H1 (cell line): ENCODE data around the gene DAPK1. TPM values are rescaled to one million over a fixed set of nuclear protein-coding genes. Genes with fewer than 3 reads are reported as not detected.

Experiments
- BRCA1 ChIP-seq: IDR thresholded peaks from 2 replicates; pipeline ENCODE4 v1.6.1; 2012; ENCODE audit warnings: low read depth, low read length, improper control_type of control experiment
- JUN ChIP-seq: IDR thresholded peaks from 2 replicates; pipeline ENCODE4 v1.6.1; 2011; ENCODE audit warnings: low read depth, mild to moderate bottlenecking, improper control_type of control experiment, low read length
- KDM1A ChIP-seq: fragments of 200-600, 300-600 bp; sonication (generic); IDR thresholded peaks from 2 replicates; pipeline ENCODE4 v1.7.1; 2016; ENCODE audit warnings: mild to moderate bottlenecking, low read length, borderline replicate concordance
- NRF1 ChIP-seq: IDR thresholded peaks from 2 replicates; pipeline ENCODE4 v1.6.1; 2011; ENCODE audit warnings: mild to moderate bottlenecking, low read depth, low read length, improper control_type of control experiment
- RBBP5 ChIP-seq: IDR thresholded peaks from 2 replicates; pipeline ENCODE4 v1.7.1; 2012; ENCODE audit warnings: low read depth, mild to moderate bottlenecking, inconsistent platforms, low read length, moderate library complexity, borderline replicate concordance
- RNF2 ChIP-seq: fragments of 200-900, 300-1000 bp; sonication (generic); IDR thresholded peaks from 2 replicates; pipeline ENCODE4 v1.7.1; 2016; ENCODE audit warnings: borderline replicate concordance, low read depth, mild to moderate bottlenecking, antibody characterized with exemption, low read length; ENCODE audit not compliant: poor library complexity, severe bottlenecking; ENCODE audit errors: missing control alignments
- SIX5 ChIP-seq: IDR thresholded peaks from 2 replicates; pipeline ENCODE4 v1.6.1; 2011; ENCODE audit warnings: mild to moderate bottlenecking, low read depth, low read length
- polyA plus RNA-seq, 7 experiments: library from polyadenylated mRNA; depleted of rRNA in 3 of 7; stranded (reverse) in 5 of 7; unstranded in 2 of 7; fragments of >200 nt in 5 of 7; fragments of 200-250 nt in 2 of 7; gene quantifications; 1 replicate in 5 of 7; 2 replicates in 1 of 7; 4 replicates in 1 of 7; pipeline versions ENCODE4 v1.2.1 to v1.2.3, GENCODE V29; 2011 to 2013; ENCODE audit warnings: missing spikeins in 2 of 7, mixed read lengths in 2 of 7
- total RNA-seq: library from RNA; stranded (reverse); fragmentation: NEBNext Ultra II Directional; extraction: Animal tissue kit (Norgen Biotek cat#: 25700); gene quantifications from 2 replicates; pipeline ENCODE4 v1.2.1, GENCODE V29; 2021
- TF ChIP-seq, protein P1 (sequence below): IDR thresholded peaks from 2 replicates; pipeline ENCODE4 v1.6.1; 2012; ENCODE audit warnings: low read length, inconsistent platforms

DAPK1 gene
- total and polyA plus RNA-seq, 2 of the 8 experiments (the other 6 are each of a cell fraction or from before 2014, with no cell fraction given): 62.4 to 131 TPM

DNA sequence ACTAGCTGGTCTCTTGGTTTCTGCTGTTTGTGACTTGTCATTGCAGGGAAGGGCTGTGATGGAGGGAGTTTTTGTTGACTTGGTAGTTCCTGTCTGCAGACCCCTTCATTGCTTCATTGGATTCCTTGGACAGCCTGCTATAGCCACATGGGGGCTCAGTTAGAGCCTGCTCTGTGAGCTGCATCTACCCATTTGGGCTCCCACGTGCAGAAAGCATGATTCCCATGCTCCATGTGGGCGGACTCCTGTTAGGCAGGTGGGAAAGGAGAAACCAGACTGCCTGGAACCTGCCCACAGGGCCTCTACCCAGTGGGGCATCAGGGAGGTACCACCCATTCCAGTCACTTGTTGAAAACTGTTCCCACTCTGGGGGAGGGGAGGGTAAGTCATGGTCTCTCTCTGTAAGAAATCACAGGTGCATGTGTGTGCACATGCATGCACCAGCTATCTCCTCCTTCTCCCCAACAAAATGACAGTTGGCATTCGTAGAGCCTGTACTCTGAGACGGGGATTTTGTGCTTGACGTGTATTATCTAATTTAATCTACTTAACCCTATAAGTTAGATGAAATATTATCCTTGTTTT lies 61.0 kb downstream of the DAPK1 start (continued):
- no peak for TF ChIP-seq RNF2
- no peak for TF ChIP-seq SIX5
- TF ChIP-seq, protein P1, sequence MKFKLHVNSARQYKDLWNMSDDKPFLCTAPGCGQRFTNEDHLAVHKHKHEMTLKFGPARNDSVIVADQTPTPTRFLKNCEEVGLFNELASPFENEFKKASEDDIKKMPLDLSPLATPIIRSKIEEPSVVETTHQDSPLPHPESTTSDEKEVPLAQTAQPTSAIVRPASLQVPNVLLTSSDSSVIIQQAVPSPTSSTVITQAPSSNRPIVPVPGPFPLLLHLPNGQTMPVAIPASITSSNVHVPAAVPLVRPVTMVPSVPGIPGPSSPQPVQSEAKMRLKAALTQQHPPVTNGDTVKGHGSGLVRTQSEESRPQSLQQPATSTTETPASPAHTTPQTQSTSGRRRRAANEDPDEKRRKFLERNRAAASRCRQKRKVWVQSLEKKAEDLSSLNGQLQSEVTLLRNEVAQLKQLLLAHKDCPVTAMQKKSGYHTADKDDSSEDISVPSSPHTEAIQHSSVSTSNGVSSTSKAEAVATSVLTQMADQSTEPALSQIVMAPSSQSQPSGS: no peak
- TF ChIP-seq JUN: no peak
- TF ChIP-seq BRCA1: no peak
- no peak for TF ChIP-seq NRF1
- TF ChIP-seq KDM1A: no peak
- TF ChIP-seq RBBP5: no peak
- TF ChIP-seq, all 59 proteins: peak for 0
